Ascending aorta (tissue), 2 donors: ENCODE data around the gene TUBB4A. TPM values are rescaled to one million over a fixed set of nuclear protein-coding genes. Genes with fewer than 3 reads are reported as not detected.

Experiments
- DNase-seq, 2 donors: peaks; one replicate each; pipeline ENCODE4 v3.0.0-alpha.2; 2019; ENCODE audit warnings: low spot score in 2 of 2
- H3K27ac ChIP-seq, 2 donors: fragments of 200-600 bp; sonication (generic); one replicate each; pipeline ENCODE4 v1.5.1; 2016 to 2017; ENCODE audit warnings: mild to moderate bottlenecking in 1 of 2
- H3K27me3 ChIP-seq: fragments of 200-600 bp; sonication (generic); one replicate; pipeline ENCODE4 v1.5.1; 2017
- H3K36me3 ChIP-seq, 2 donors: fragments of 200-600 bp; sonication (generic); one replicate each; pipeline ENCODE4 v1.5.1; 2016
- H3K4me1 ChIP-seq, 2 donors: fragments of 200-600 bp; sonication (generic); one replicate each; pipeline ENCODE4 v1.5.1; 2016 to 2017; ENCODE audit warnings: mild to moderate bottlenecking in 1 of 2
- H3K4me3 ChIP-seq, 2 donors: fragments of 200-600 bp; sonication (generic); one replicate each; pipeline ENCODE4 v1.5.1; 2016 to 2017; ENCODE audit warnings: mild to moderate bottlenecking in 1 of 2
- H3K9me3 ChIP-seq, 2 donors: fragments of 200-600 bp; sonication (generic); one replicate each; pipeline ENCODE4 v1.5.1; 2016
- intact Hi-C: fragments of 100-400 bp; cut with DNase I; formaldehyde crosslinking; loops from one replicate; pipeline ENCODE4 v1.15.1; 2023
- total RNA-seq: library from RNA; depleted of rRNA; stranded (reverse); fragments of >200 nt; gene quantifications from one replicate; pipeline ENCODE4 v1.1.0, GENCODE V29; 2016
- TF ChIP-seq, protein P1 (sequence below), 3 experiments: fragments of 200-600 bp in 2 of 3; fragments of 450-650 bp in 1 of 3; sonication (generic) in 2 of 3; IDR thresholded peaks; one replicate each; pipeline ENCODE4 v1.5.1; 2016 to 2019; ENCODE audit warnings: antibody characterized with exemption in 3 of 3, mild to moderate bottlenecking in 1 of 3, moderate library complexity in 1 of 3

TUBB4A gene
- total RNA-seq, 1 donor from 2014 or later: 0.75 TPM

DNA sequence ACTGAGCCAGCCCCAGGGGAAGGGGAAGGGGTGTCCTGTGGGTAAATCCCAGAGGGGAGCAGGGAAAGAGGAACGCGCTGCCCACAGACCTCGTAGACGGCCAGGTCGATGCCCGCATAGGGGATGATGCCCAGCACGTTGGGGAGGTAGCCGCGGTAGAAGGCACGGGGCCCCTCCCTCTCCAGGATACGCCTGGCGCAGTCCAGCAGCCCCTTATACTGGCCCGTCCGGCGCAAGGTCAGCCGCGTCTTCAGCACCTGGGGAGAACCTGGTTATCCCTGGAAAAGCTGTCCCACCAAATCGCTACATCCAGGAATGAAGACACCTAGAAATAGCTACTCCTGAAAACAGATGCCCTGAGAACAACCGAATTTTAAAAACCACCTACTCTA is 49.9 kb downstream of the TUBB4A start:
- no peak overlapping the region for H3K27ac ChIP-seq
- peaks cover 0 to 5% of the 10 kb centered on the region in 2 donors for H3K9me3 ChIP-seq
- no peak for DNase-seq
- no peak overlapping the region for H3K4me3 ChIP-seq
- H3K27me3 ChIP-seq: no peaks in the 10 kb centered on the region
- no peaks in the 10 kb centered on the region for H3K4me1 ChIP-seq
- peaks cover 28 to 58% of the 10 kb centered on the region in 2 donors for H3K36me3 ChIP-seq
- TF ChIP-seq, protein P1, sequence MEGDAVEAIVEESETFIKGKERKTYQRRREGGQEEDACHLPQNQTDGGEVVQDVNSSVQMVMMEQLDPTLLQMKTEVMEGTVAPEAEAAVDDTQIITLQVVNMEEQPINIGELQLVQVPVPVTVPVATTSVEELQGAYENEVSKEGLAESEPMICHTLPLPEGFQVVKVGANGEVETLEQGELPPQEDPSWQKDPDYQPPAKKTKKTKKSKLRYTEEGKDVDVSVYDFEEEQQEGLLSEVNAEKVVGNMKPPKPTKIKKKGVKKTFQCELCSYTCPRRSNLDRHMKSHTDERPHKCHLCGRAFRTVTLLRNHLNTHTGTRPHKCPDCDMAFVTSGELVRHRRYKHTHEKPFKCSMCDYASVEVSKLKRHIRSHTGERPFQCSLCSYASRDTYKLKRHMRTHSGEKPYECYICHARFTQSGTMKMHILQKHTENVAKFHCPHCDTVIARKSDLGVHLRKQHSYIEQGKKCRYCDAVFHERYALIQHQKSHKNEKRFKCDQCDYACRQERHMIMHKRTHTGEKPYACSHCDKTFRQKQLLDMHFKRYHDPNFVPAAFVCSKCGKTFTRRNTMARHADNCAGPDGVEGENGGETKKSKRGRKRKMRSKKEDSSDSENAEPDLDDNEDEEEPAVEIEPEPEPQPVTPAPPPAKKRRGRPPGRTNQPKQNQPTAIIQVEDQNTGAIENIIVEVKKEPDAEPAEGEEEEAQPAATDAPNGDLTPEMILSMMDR (IDR thresholded peaks at IDR 0.05): no peak
- intact Hi-C loops: no loop called here

DNA sequence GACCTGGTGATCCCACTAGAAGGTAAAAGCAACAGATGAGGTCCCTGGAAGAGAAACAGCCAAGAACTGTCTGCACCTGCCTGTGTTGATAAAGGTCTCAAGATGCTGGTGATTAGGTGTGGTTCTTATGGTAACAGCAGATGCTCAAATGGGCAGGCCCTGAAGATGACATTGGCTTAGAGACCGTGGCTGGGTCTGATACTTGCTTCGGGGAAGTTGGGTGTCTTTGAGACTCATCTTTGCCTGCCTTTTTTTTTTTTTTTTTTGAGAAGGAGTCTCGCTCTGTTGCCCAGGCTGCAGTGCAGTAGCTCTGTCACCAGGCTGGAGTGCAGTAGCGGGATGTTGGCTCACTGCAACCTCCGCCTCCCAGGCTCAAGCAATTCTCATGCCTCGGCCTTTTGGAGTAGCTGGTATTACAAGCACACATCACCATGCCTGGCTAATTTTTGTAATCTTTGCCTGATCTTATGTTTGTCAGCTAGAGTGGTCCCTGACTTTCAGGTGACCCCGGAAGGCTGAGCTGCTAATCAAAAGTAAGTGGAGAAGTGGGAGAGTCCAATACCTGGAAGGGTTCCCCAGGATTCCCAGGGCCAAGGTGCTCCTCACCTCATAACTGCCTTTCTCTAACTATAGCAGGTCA is 50.4 kb downstream of the TUBB4A start:
- peaks cover 31 to 63% of the 10 kb centered on the region in 2 donors for H3K36me3 ChIP-seq
- no peak for DNase-seq
- intact Hi-C loops: no loop called here
- H3K4me1 ChIP-seq: no peaks in the 10 kb centered on the region
- H3K4me3 ChIP-seq: no peak overlapping the region
- H3K27me3 ChIP-seq: no peaks in the 10 kb centered on the region
- TF ChIP-seq, protein P1 (IDR thresholded peaks at IDR 0.05): no peak
- no peak overlapping the region for H3K27ac ChIP-seq
- H3K9me3 ChIP-seq: peaks cover 0 to 5% of the 10 kb centered on the region in 2 donors

DNA sequence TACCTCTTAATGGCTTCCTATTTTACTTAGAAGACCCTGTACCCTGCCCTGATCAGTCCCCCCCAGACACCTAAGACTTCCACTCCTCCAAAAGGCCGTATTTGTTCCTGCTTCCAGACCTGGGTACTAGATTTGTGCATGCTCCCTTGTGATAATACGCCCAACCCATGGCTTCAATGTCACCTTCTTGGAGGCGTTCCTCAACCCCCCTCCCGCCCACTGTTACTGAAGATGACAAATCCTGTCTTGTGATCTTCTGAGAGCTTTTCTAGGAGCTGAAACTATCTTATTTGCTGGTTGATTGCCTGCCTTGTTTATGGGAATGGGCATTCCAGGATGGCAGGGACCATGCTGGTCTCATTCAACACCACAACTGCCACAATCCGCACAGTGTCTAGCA is 51.9 kb downstream of the TUBB4A start:
- TF ChIP-seq, protein P1 (IDR thresholded peaks at IDR 0.05): no peak
- DNase-seq: no peak
- Histone ChIP-seq H3K9me3 (peaks cover 0 to 5% of the 10 kb centered on the region in 2 donors), H3K27ac (no peak overlapping the region), H3K36me3 (peaks cover 30 to 67% of the 10 kb centered on the region in 2 donors), H3K4me1 (no peaks in the 10 kb centered on the region), H3K4me3 (no peak overlapping the region), H3K27me3 (no peaks in the 10 kb centered on the region)
- intact Hi-C loops: no loop called here

DNA sequence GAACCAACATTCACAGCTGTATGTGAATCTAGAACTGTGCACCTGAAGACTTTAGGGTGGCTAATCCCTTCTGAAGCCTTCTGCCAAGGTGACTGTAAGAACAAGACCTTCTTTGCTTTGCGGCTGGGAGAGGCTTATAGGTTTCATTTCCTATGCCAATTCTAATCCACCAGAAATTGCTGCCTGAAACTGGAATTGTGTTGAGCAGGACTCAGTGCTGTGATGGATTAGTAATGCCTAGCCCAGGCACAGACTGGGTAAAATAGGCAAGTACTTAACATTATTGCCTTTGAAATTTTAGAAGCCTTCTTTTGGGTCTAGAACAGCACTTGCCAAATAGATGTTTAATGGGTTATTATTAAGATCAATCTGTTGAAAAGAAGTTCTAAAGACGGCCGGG is 54.1 kb downstream of the TUBB4A start:
- Histone ChIP-seq H3K36me3 (peaks cover 9 to 48% of the 10 kb centered on the region in 2 donors), H3K27me3 (no peaks in the 10 kb centered on the region), H3K9me3 (no peaks in the 10 kb centered on the region), H3K4me1 (no peaks in the 10 kb centered on the region), H3K27ac (no peak overlapping the region), H3K4me3 (no peak overlapping the region)
- TF ChIP-seq, protein P1 (IDR thresholded peaks at IDR 0.05): no peak
- intact Hi-C loops: no loop called here
- no peak for DNase-seq

DNA sequence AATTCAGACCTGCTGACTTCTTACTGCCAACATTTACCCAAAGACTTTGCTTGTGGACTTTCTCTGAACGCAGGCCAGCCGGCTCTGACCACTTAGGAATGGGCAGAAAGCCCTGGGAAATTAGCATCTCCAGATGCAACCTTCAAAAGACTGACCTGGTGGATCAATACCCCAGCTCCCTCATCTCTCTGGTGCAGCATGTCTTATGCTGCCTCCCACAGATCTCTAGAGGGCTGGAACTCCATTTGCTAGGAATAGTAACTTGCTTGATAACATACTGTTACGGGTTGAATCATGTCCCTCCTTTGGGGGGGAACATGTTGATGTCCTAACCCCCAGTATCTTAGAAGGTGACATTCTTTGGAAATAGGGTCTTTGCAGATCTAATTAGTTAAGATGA is 55.7 kb downstream of the TUBB4A start:
- H3K27me3 ChIP-seq: no peaks in the 10 kb centered on the region
- no peak overlapping the region for H3K27ac ChIP-seq
- intact Hi-C loops: no loop called here
- H3K4me3 ChIP-seq: no peak overlapping the region
- TF ChIP-seq, protein P1 (IDR thresholded peaks at IDR 0.05): no peak
- no peaks in the 10 kb centered on the region for H3K4me1 ChIP-seq
- no peak for DNase-seq
- no peaks in the 10 kb centered on the region for H3K9me3 ChIP-seq
- peaks cover 3 to 34% of the 10 kb centered on the region in 2 donors for H3K36me3 ChIP-seq

Other genes with a start within 250 kb of the TUBB4A start
- gene MLLT1, start 222.3 kb downstream of the TUBB4A start, total RNA-seq: 34.5 TPM
- gene ACER1, start 168.7 kb downstream of the TUBB4A start, total RNA-seq: not detected
- gene CLPP, start 140.8 kb downstream of the TUBB4A start, total RNA-seq: 240 TPM
- gene ALKBH7, start 129.5 kb downstream of the TUBB4A start, total RNA-seq: 68.8 TPM
- not detected for gene PSPN, start 126.4 kb downstream of the TUBB4A start, total RNA-seq
- 67.9 TPM for gene GTF2F1, start 109.1 kb downstream of the TUBB4A start, total RNA-seq
- gene KHSRP, start 77.5 kb downstream of the TUBB4A start, total RNA-seq: 152 TPM
- gene SLC25A41, start 68.5 kb downstream of the TUBB4A start, total RNA-seq: not detected
- gene SLC25A23, start 42.5 kb downstream of the TUBB4A start, total RNA-seq: 56.5 TPM
- gene CRB3, start 38.0 kb downstream of the TUBB4A start, total RNA-seq: not detected
- gene DENND1C, start 20.5 kb downstream of the TUBB4A start, total RNA-seq: 24.4 TPM
- gene TNFSF9, start 28.7 kb upstream of the TUBB4A start, total RNA-seq: not detected
- not detected for gene CD70, start 88.8 kb upstream of the TUBB4A start, total RNA-seq
- 0.21 TPM for gene TNFSF14, start 167.9 kb upstream of the TUBB4A start, total RNA-seq
- 2,421 TPM for gene C3, start 218.3 kb upstream of the TUBB4A start, total RNA-seq
- gene GPR108, start 235.3 kb upstream of the TUBB4A start, total RNA-seq: 57.6 TPM
- gene TRIP10, start 237.4 kb upstream of the TUBB4A start, total RNA-seq: 109 TPM